ENCODE measurements around the gene MORN3.

- no peak for TF ChIP-seq POLR2AphosphoS5 (IDR thresholded peaks at IDR 0.05; ENCODE audit: low read depth, low read length)
- TF ChIP-seq, protein P1, sequence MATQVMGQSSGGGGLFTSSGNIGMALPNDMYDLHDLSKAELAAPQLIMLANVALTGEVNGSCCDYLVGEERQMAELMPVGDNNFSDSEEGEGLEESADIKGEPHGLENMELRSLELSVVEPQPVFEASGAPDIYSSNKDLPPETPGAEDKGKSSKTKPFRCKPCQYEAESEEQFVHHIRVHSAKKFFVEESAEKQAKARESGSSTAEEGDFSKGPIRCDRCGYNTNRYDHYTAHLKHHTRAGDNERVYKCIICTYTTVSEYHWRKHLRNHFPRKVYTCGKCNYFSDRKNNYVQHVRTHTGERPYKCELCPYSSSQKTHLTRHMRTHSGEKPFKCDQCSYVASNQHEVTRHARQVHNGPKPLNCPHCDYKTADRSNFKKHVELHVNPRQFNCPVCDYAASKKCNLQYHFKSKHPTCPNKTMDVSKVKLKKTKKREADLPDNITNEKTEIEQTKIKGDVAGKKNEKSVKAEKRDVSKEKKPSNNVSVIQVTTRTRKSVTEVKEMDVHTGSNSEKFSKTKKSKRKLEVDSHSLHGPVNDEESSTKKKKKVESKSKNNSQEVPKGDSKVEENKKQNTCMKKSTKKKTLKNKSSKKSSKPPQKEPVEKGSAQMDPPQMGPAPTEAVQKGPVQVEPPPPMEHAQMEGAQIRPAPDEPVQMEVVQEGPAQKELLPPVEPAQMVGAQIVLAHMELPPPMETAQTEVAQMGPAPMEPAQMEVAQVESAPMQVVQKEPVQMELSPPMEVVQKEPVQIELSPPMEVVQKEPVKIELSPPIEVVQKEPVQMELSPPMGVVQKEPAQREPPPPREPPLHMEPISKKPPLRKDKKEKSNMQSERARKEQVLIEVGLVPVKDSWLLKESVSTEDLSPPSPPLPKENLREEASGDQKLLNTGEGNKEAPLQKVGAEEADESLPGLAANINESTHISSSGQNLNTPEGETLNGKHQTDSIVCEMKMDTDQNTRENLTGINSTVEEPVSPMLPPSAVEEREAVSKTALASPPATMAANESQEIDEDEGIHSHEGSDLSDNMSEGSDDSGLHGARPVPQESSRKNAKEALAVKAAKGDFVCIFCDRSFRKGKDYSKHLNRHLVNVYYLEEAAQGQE (IDR thresholded peaks at IDR 0.05; ENCODE audit: insufficient read depth in 1 of 2, low read depth in 2 of 2, low read length in 2 of 2) = no peak
- no peak for TF ChIP-seq TAF1 (IDR thresholded peaks at IDR 0.05; ENCODE audit: borderline replicate concordance, insufficient read depth, low read length)
- TF ChIP-seq SIN3A (IDR thresholded peaks at IDR 0.05; ENCODE audit: borderline replicate concordance, insufficient read depth, low read length) = no peak
- TF ChIP-seq FOXP2 (optimal IDR thresholded peaks at IDR 0.05; ENCODE audit: borderline replicate concordance, extremely low read depth, extremely low read length, insufficient read depth) = no peak
Measured at GRCh38 chr12:121709478-121709961, 40.1 kb upstream of the MORN3 start.

Measured in PFSK-1 (cell line).